GM12878 (cell line): ENCODE measurements around the gene MTCL3.

Experiments
- ATAC-seq: fragments of 200-7000 bp; cut with Tn5 transposase; 3 replicates; pipeline ENCODE4 v1.9.1; 2020; ENCODE audit warnings: mild to moderate bottlenecking, moderate library complexity
- BruUV-seq: library from RNA; stranded (reverse); fragments of 400-500 nt; replicated peaks from 2 replicates; lab custom pipeline; 2021; lab: Mats Ljungman, UMichigan
- CTCF ChIA-PET: fragments of 300-600 bp; sonication (Branson Sonifier 250); formaldehyde crosslinking; extraction: SDS; loops from one replicate; lab custom pipeline; 2021; ENCODE audit warnings: inconsistent platforms; lab: Yijun Ruan, JAX
- POLR2A ChIA-PET: fragments of 350-600 bp; formaldehyde crosslinking; extraction: SDS; loops from one replicate; lab custom pipeline; 2021; ENCODE audit warnings: inconsistent platforms; lab: Charles Lee
- RAD21 ChIA-PET: fragments of 300-600 bp; sonication (Branson Sonifier 250); formaldehyde crosslinking; loops from one replicate; lab custom pipeline; 2023; ENCODE audit warnings: antibody characterized with exemption; ENCODE audit not compliant: unreplicated experiment; lab: Charles Lee
- SMC1A ChIA-PET: fragments of 300-600 bp; sonication (Branson Sonifier 250); formaldehyde crosslinking; loops from one replicate; lab custom pipeline; 2023; ENCODE audit not compliant: unreplicated experiment, uncharacterized antibody; lab: Charles Lee
- DNase-seq: peaks from one replicate; pipeline ENCODE4 v3.0.0-alpha.2; 2011; ENCODE audit warnings: low read depth, low spot score
- FAIRE-seq: peaks from 3 replicates; lab custom pipeline; 2011; peaks lifted over from hg19 to GRCh38; lab: Jason Lieb, UNC
- H2AFZ ChIP-seq: 2 replicates; pipeline ENCODE4 v1.6.0; 2011; ENCODE audit warnings: low read depth, low read length, control low read depth; ENCODE audit not compliant: control insufficient read depth
- H3K27ac ChIP-seq: 2 replicates; pipeline ENCODE4 v1.5.1; 2011; ENCODE audit warnings: control low read depth; ENCODE audit not compliant: control insufficient read depth, insufficient read depth
- H3K27me3 ChIP-seq, 2 experiments: replicated peaks in 1 of 2; 2 replicates each; pipeline versions ENCODE4 v1.6.0 to v1.6.1; 2011; ENCODE audit warnings: low read length in 1 of 2; ENCODE audit not compliant: control insufficient read depth in 2 of 2, insufficient read depth in 2 of 2
- H3K36me3 ChIP-seq, 2 experiments: 2 replicates each; pipeline ENCODE4 v1.5.1; 2011; ENCODE audit warnings: low read length in 1 of 2; ENCODE audit not compliant: control insufficient read depth in 2 of 2, insufficient read depth in 2 of 2
- H3K4me1 ChIP-seq: 2 replicates; pipeline ENCODE4 v1.6.1; 2011; ENCODE audit warnings: mild to moderate bottlenecking, low read length, moderate library complexity, mixed read lengths; ENCODE audit not compliant: control insufficient read depth, insufficient read depth
- H3K4me2 ChIP-seq: 2 replicates; pipeline ENCODE4 v1.6.0; 2011; ENCODE audit warnings: control low read depth; ENCODE audit not compliant: control insufficient read depth, insufficient read depth
- H3K4me3 ChIP-seq: fragments of 200-600 bp; sonication (generic); 2 replicates; pipeline ENCODE4 v1.5.1; 2016
- H3K79me2 ChIP-seq: 2 replicates; pipeline ENCODE4 v1.6.0; 2011; ENCODE audit warnings: low read length; ENCODE audit not compliant: control insufficient read depth, insufficient read depth
- H3K9ac ChIP-seq: 2 replicates; pipeline ENCODE4 v1.8.0; 2011; ENCODE audit warnings: low read length, control low read depth, mixed read lengths; ENCODE audit not compliant: control insufficient read depth, insufficient read depth
- H3K9me3 ChIP-seq: replicated peaks from 3 replicates; pipeline ENCODE4 v1.5.1; 2011; ENCODE audit warnings: mild to moderate bottlenecking, low read length; ENCODE audit not compliant: control insufficient read depth, insufficient read depth
- H4K20me1 ChIP-seq: 2 replicates; pipeline ENCODE4 v1.6.0; 2011; ENCODE audit not compliant: control insufficient read depth, insufficient read depth
- MXI1 ChIP-seq: fragments of 150-350 bp; IDR thresholded peaks from 2 replicates; pipeline ENCODE4 v1.6.1; 2011; ENCODE audit warnings: low read depth, mild to moderate bottlenecking, inconsistent platforms, low read length, improper control_type of control experiment
- TCF3 ChIP-seq: IDR thresholded peaks from 2 replicates; pipeline ENCODE4 v1.6.1; 2012; ENCODE audit warnings: low read depth, mild to moderate bottlenecking, low read length, borderline replicate concordance; ENCODE audit not compliant: insufficient read depth
- ZBED1 ChIP-seq: IDR thresholded peaks from 2 replicates; pipeline ENCODE4 v1.6.1; 2016; ENCODE audit warnings: borderline replicate concordance
- ZBTB33 ChIP-seq: fragments of 450-650 bp; IDR thresholded peaks from 2 replicates; pipeline ENCODE4 v1.6.1; 2017; ENCODE audit warnings: mild to moderate bottlenecking
- ZNF217 ChIP-seq: fragments of 450-650 bp; IDR thresholded peaks from 2 replicates; pipeline ENCODE4 v1.6.1; 2017; ENCODE audit warnings: antibody characterized with exemption, mild to moderate bottlenecking
- WGBS: methylation state at CpG from one replicate; pipeline ENCODE4 v1.1.6; 2016; ENCODE audit warnings: low lambda C conversion rate; ENCODE audit not compliant: insufficient replicate concordance, insufficient coverage; ENCODE audit errors: missing lambda C conversion rate; 5-methylcytosine and 5-hydroxymethylcytosine counted together
- in situ Hi-C: fragments of 300-500 bp; cut with MboI; formaldehyde crosslinking; loops from 9 replicates; pipeline ENCODE4 v1.14.3; 2018; ENCODE audit warnings: mixed read lengths
- intact Hi-C: fragments of 100-400 bp; cut with micrococcal nuclease; formaldehyde crosslinking; loops from one replicate; pipeline ENCODE4 v1.14.2; 2022; ENCODE audit not compliant: unreplicated experiment

The MTCL3 gene

GRCh38 chr6:127517693-127518092 lies 1.4 kb downstream of the MTCL3 start:
- H3K4me3 ChIP-seq: no peak overlapping the region
- no TSS peak for BruUV-seq
- CTCF ChIA-PET: interaction anchor here (0.8 to 4.6 kb wide), 12 partner anchors 9 to 59 kb away, joined by 3 to 28 read pairs (median 16); partner anchors contain the start of gene KIAA0408
- peaks cover 4% of the 10 kb centered on the region for H3K4me1 ChIP-seq
- SMC1A ChIA-PET: interaction anchor here (0.6 to 2.5 kb wide), 6 partner anchors 19 to 466 kb away, joined by 3 to 13 read pairs (median 3); no protein-coding TSS in a partner anchor
- TF ChIP-seq ZNF217 (no peak), MXI1 (no peak), TCF3 (no peak), ZBTB33 (no peak), ZBED1 (no peak)
- TF ChIP-seq, all 136 proteins: peak for 0
- Histone ChIP-seq H2AFZ (no peak overlapping the region), H3K27ac (no peak overlapping the region), H3K4me2 (no peak overlapping the region), H3K79me2 (no peaks in the 10 kb centered on the region), H3K9me3 (no peaks in the 10 kb centered on the region), H3K9ac (no peak overlapping the region), H4K20me1 (no peaks in the 10 kb centered on the region), H3K27me3 (peaks cover 8 to 15% of the 10 kb centered on the region in 2 experiments), H3K36me3 (no peaks in the 10 kb centered on the region)
- POLR2A ChIA-PET: no interaction called here
- in situ Hi-C loops: no loop called here
- WGBS: 62% methylated on average over 2 of the region's 2 CpGs
- FAIRE-seq (no peak), DNase-seq (no peak), ATAC-seq (no peak)
- intact Hi-C loops: no loop called here
- RAD21 ChIA-PET: interaction anchor here (1.5 to 2.3 kb wide), 2 partner anchors 21 to 51 kb away, joined by 5 to 14 read pairs; no protein-coding TSS in a partner anchor
